T-helper 17 cell (primary cell): Measurements from ENCODE around the gene TBX10. TPM values are rescaled to one million over a fixed set of nuclear protein-coding genes. Genes with fewer than 3 reads are reported as not detected.

Source experiments
- ATAC-seq: fragments of 150-1000 bp; cut with Tn5 transposase; 2 replicates; pipeline ENCODE4 v1.10.0; 2021; ENCODE audit warnings: mild to moderate bottlenecking, moderate library complexity
- DNase-seq, 3 donors: peaks; one replicate each; pipeline versions ENCODE4 v3.0.0 to v3.0.0-alpha.2; 2020 to 2021
- H3K9me3 ChIP-seq: one replicate; pipeline ENCODE4 v1.7.0; 2013; ENCODE audit warnings: low read length, mild to moderate bottlenecking; ENCODE audit not compliant: control insufficient read depth, poor library complexity, severe bottlenecking
- H3K27ac Mint-ChIP-seq: one replicate; pipeline ENCODE4 v1.8.0; 2022; ENCODE audit warnings: mild to moderate bottlenecking, moderate library complexity, mixed read lengths
- H3K27me3 Mint-ChIP-seq: one replicate; pipeline ENCODE4 v1.8.0; 2022; ENCODE audit warnings: mixed read lengths
- H3K36me3 Mint-ChIP-seq: one replicate; pipeline ENCODE4 v1.8.0; 2022; ENCODE audit warnings: low read depth, mixed read lengths
- H3K4me1 Mint-ChIP-seq: one replicate; pipeline ENCODE4 v1.8.0; 2022; ENCODE audit warnings: mild to moderate bottlenecking, mixed read lengths
- H3K4me3 Mint-ChIP-seq: one replicate; pipeline ENCODE4 v1.8.0; 2022; ENCODE audit warnings: mild to moderate bottlenecking, moderate library complexity, mixed read lengths
- total RNA-seq, 4 donors: library from RNA in 2 of 4; stranded (reverse) in 2 of 4; gene quantifications; one replicate each; pipeline ENCODE4 v1.2.3 and lab custom pipeline; 2022 to 2026

Gene TBX10
- total RNA-seq, 2 donors from 2014 or later: not detected

DNA sequence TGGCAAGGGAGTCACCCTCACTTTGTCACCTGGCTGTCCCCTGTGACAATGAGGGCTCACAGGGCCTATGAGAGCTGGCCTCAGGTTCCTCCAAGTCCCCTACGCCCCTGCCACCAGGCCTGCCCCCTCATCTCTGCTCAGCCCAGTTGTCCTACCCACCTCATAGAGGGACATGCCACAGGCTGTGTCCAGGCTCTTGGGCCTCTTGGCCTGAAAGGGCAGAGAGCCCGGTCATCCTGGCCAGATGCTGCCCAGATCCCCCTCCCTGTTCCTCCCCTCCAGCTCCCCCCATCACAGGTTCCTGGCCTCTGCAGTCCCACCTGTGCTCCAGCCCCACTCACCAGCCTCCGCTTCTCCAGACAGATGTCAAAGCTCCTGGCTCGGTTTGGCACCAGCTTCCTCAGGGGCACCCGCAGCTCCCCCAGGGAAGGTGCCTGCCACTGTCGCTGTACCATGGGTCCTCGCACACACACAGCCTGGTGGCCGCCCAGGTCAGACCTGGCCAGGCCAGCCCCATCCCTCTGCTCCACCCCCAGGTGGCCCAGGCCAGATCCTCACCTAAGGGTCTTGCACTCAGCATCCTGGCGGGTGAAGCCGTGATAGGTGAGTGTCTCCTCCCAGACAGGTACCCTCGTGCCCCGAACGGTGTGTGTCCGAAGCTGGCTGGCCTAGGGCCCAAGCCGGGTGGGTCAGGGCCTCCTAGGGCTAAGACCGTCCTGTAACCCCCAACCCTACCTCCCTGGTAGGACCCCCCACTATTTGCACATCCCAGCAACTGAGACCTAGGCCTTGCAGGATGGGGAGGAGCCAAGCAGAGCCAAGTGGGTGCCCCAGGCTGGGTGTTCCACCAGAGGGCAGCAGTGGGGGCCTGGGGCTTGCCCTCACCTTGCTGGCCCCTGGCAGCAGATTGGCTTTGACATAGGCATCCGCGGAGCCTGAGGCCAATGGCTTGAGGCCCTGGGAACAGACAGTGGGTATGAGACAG, 24.5 kb downstream of the TBX10 start:
- peaks cover 18% of the 10 kb centered on the region for H3K4me1 Mint-ChIP-seq
- H3K27ac Mint-ChIP-seq: peak overlapping the region; percentile 98
- no peaks in the 10 kb centered on the region for H3K36me3 Mint-ChIP-seq
- no peaks in the 10 kb centered on the region for H3K9me3 ChIP-seq
- no peaks in the 10 kb centered on the region for H3K27me3 Mint-ChIP-seq
- DNase-seq (peak in 1 of 3 donors; percentile 49), ATAC-seq (peak; percentile 17)
- peak overlapping the region; percentile 81 for H3K4me3 Mint-ChIP-seq

DNA sequence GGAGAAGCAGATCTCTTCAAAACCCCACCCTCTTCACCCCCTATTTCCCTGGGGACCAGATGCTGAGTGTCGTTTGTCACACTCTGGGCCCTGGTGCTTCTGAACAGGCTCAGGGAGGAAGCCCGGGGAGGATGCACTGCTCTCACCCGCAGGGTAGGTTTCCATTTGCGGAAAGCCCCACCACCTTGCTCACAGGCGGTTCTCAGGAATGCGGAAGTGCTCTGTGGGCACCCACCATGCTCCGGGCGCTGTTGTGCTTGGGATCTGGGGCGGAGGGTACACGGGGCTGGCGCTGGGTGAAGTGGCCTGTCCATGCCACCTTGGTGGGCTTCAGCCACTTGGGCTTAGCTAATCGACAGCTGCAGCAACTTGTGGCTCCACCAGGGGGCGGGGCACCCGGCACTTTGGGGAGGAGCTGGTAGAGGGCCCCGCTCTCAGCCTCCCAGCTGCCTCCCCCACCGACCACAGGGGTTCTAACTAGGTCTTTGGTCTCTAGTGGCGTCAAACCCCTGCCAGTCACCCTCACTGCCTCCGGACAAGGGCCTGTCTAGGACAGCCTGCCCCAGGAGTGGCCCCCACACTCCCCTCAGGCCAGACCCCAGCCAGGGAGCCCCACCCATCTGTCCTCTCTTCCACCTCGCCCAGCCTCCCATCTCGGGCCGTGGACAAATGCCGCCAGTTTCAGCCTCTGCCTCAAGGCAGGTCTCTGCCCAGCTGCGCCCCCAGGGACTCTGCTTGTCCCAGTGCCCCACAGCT, 25.4 kb downstream of the TBX10 start:
- ATAC-seq: peak; percentile 96
- no peaks in the 10 kb centered on the region for H3K9me3 ChIP-seq
- H3K27ac Mint-ChIP-seq: peak overlapping the region; percentile 98
- no peaks in the 10 kb centered on the region for H3K27me3 Mint-ChIP-seq
- peak; percentile 65 to 77 (median 71) for DNase-seq
- peaks cover 18% of the 10 kb centered on the region for H3K4me1 Mint-ChIP-seq
- no peaks in the 10 kb centered on the region for H3K36me3 Mint-ChIP-seq
- H3K4me3 Mint-ChIP-seq: peak overlapping the region; percentile 81

DNA sequence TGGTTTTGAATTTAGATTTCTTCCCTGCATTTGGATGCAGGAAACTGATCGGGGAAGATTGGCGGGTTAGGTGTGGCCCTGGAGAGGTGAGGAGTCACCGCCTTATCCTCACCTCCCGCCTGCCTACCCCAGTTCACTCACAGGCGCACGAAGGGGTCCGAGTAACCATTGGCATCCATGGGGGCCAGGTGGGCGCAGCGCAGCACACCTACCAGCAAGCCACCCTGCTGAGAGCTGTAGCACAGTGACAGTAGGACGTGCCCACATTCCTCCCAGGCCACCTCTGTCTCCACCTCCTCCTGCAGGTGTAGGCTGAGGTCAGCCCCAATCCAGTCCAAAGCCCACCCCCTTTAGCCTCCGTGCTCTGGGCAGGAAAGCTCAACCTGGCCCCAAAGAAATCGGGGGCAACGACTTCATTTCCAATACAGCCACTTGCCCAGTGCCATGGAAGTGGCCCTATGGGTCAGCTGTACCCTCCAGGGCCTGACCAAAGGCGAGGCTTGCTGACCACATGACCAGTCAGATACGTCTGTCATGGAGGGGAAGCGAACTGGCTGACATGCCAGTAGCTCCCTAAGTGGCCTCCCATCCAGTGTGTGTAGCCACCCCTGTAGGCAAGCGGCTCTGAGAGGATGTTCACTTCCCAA, 26.1 kb downstream of the TBX10 start:
- ATAC-seq (no peak), DNase-seq (no peak)
- H3K4me3 Mint-ChIP-seq: peak overlapping the region; percentile 81
- H3K9me3 ChIP-seq: no peaks in the 10 kb centered on the region
- H3K4me1 Mint-ChIP-seq: peaks cover 22% of the 10 kb centered on the region
- peak overlapping the region; percentile 98 for H3K27ac Mint-ChIP-seq
- H3K27me3 Mint-ChIP-seq: no peaks in the 10 kb centered on the region
- H3K36me3 Mint-ChIP-seq: no peaks in the 10 kb centered on the region

DNA sequence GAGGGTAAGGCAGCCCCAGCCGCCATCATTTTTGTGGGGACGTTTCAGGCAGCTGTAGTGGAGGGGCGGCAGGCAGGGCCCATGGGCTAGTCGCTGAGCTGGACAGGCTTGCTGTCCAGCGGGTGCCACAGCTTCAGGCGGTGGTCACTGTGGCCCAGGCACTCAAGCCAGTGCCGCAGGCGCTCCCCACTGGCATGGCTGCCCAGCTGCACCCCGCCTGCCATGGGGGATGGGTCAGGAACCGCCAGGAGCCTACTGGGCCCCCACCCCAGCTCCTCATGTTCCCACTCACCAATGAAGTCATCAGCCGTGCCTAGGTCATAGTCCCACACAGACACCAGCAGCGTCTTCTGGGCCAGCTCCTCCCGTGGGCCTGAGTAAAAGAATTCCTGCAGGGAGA, 26.8 kb downstream of the TBX10 start:
- H3K36me3 Mint-ChIP-seq: no peaks in the 10 kb centered on the region
- no peaks in the 10 kb centered on the region for H3K27me3 Mint-ChIP-seq
- H3K9me3 ChIP-seq: no peaks in the 10 kb centered on the region
- H3K4me3 Mint-ChIP-seq: no peak overlapping the region
- peak overlapping the region; percentile 81 for H3K27ac Mint-ChIP-seq
- no peak for DNase-seq
- ATAC-seq: no peak
- H3K4me1 Mint-ChIP-seq: peaks cover 25% of the 10 kb centered on the region

DNA sequence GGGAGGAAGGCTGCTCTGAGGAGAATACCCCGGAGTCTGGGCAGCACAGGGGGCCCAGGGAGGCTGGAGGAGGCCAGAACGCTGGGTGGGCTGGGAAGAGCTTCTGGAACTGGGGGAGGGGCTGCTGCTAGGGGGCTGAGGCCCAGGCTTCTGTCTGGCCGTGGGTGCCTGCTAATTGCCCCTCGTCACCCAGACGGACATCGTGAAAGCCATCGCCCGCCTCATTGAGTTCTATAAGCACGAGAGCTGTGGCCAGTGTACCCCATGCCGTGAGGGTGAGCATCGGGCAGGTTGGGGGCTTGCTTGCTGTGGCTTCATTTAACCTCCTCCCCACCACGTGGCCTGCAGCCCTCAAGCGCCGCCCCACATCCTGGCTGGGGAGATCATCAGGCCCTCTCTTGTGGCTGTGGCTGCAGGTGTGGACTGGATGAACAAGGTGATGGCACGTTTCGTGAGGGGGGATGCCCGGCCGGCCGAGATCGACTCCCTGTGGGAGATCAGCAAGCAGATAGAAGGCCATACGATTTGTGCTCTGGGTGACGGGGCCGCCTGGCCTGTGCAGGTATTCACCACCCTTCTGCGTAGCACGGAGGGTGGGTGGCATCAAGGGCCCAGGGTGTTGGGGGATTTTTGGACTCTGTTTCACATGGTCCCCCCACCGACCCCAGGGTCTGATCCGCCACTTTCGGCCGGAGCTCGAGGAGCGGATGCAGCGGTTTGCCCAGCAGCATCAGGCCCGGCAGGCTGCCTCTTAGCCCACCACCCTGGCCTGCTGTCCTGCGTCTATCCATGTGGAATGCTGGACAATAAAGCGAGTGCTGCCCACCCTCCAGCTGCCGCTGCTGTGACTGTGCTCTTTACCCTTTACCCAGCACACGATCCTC, 27.6 kb downstream of the TBX10 start:
- ATAC-seq: no peak
- H3K27me3 Mint-ChIP-seq: no peaks in the 10 kb centered on the region

DNA sequence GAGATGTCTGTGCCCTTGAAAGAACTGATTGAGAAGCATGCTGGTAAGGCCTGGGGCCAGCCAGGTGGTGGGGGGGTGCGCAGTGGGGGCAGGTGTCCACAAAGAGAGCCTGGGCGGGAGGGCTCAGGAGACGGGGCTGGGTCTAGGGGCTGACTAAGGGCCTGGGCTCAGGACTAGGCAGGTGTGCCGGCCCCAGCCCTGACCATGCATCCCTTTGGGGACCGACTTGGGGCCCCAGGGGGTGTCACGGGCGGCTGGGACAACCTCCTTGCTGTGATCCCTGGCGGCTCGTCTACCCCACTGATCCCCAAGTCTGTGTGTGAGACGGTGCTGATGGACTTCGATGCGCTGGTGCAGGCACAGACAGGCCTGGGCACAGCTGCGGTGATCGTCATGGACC, 28.4 kb downstream of the TBX10 start:
- no peak overlapping the region for H3K4me3 Mint-ChIP-seq
- DNase-seq (no peak), ATAC-seq (no peak)
- no peaks in the 10 kb centered on the region for H3K36me3 Mint-ChIP-seq
- H3K4me1 Mint-ChIP-seq: peaks cover 29% of the 10 kb centered on the region
- H3K9me3 ChIP-seq: no peaks in the 10 kb centered on the region
- peak overlapping the region; percentile 39 for H3K27ac Mint-ChIP-seq
- H3K27me3 Mint-ChIP-seq: no peaks in the 10 kb centered on the region

More for the DNA sequence above, 27.6 kb downstream of the TBX10 start:
- no peak for DNase-seq
- no peak overlapping the region for H3K4me3 Mint-ChIP-seq
- peak overlapping the region; percentile 81 for H3K27ac Mint-ChIP-seq
- peaks cover 25% of the 10 kb centered on the region for H3K4me1 Mint-ChIP-seq
- H3K36me3 Mint-ChIP-seq: no peaks in the 10 kb centered on the region
- no peaks in the 10 kb centered on the region for H3K9me3 ChIP-seq

DNA sequence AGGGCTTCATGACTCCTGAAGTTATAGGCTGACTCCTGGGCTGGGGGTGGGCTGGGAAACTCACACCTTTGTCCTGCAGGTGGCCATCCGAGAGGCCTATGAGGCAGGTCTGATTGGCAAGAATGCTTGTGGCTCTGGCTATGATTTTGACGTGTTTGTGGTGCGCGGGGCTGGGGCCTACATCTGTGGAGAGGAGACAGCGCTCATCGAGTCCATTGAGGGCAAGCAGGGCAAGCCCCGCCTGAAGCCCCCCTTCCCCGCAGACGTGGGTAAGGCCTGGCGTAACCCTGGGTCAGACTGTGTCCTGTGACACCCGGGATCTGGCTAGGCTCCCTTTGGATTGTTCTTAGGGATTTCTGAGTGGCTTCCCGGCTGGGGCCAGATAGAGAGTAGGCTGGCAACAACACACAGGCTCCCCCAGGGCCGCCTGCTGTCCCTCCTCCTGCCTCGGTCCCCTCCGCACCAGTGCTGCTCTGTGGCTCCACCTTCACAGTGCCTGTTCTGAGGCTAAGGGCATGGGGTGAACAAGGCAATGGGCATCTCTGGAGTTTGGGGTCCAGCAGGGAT, 29.2 kb downstream of the TBX10 start:
- H3K9me3 ChIP-seq: no peaks in the 10 kb centered on the region
- no peaks in the 10 kb centered on the region for H3K27me3 Mint-ChIP-seq
- no peaks in the 10 kb centered on the region for H3K36me3 Mint-ChIP-seq
- H3K4me3 Mint-ChIP-seq: no peak overlapping the region
- no peak for DNase-seq
- H3K27ac Mint-ChIP-seq: peak overlapping the region; percentile 39
- peaks cover 33% of the 10 kb centered on the region for H3K4me1 Mint-ChIP-seq
- ATAC-seq: no peak

DNA sequence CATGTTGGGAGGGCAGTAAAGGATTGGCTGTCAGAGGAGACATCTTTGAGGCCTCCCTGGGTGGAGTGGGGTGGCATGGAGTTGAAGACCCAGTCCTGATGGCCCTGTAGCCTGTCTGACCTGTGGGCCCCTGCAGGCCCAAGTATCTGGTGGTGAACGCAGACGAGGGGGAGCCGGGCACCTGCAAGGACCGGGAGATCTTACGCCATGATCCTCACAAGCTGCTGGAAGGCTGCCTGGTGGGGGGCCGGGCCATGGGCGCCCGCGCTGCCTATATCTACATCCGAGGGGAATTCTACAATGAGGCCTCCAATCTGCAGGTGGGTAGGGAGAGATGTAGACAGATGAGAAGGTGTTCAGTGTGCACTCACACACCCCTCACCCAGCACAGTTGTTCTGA, 30.2 kb downstream of the TBX10 start:
- H3K27me3 Mint-ChIP-seq: peaks cover 2% of the 10 kb centered on the region
- H3K36me3 Mint-ChIP-seq: no peaks in the 10 kb centered on the region
- peak overlapping the region; percentile 9 for H3K27ac Mint-ChIP-seq
- no peak overlapping the region for H3K4me3 Mint-ChIP-seq
- no peaks in the 10 kb centered on the region for H3K9me3 ChIP-seq
- DNase-seq (no peak), ATAC-seq (no peak)
- peaks cover 23% of the 10 kb centered on the region for H3K4me1 Mint-ChIP-seq

DNA sequence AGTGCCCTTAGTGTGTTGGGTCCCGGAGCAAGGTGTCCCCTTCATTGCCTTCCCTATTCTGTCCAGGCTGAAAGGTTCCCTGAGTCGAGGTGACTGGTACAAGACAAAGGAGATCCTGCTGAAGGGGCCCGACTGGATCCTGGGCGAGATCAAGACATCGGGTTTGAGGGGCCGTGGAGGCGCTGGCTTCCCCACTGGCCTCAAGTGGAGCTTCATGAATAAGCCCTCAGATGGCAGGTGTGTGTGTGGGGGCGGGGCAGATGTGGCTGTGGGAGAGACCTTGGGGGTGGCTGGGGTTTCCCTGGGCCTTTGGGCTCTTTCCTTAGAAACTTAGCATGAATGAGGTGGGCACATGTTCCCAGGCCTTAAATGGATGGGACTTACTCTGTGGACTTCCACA, 31.1 kb downstream of the TBX10 start:
- peaks cover 4% of the 10 kb centered on the region for H3K27me3 Mint-ChIP-seq
- no peak for DNase-seq
- H3K9me3 ChIP-seq: no peaks in the 10 kb centered on the region
- peaks cover 18% of the 10 kb centered on the region for H3K4me1 Mint-ChIP-seq
- H3K4me3 Mint-ChIP-seq: peak overlapping the region; percentile 41
- ATAC-seq: no peak
- peak overlapping the region; percentile 9 for H3K27ac Mint-ChIP-seq
- no peaks in the 10 kb centered on the region for H3K36me3 Mint-ChIP-seq

DNA sequence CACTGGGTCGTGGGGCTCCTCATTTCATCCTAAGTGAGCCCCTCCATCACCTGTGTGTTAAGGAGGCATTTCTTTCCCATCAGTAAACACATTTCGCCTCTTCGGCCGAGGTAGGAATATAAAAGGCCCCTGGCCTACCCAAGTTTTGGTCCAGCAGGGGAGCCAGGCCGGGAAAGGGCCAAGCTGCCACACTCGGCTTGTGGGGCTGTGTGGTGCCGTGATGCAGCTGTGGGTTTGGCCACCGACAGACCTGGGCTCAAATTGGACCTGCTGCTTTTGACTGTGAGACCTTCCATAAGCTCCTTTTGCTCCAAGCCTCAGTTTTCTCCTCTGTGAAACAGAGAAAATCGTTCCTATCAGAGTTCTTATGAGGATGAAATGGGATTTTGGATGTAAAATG, 32.1 kb downstream of the TBX10 start:
- H3K4me1 Mint-ChIP-seq: peaks cover 17% of the 10 kb centered on the region
- ATAC-seq (no peak), DNase-seq (no peak)
- H3K4me3 Mint-ChIP-seq: peak overlapping the region; percentile 91
- H3K9me3 ChIP-seq: no peaks in the 10 kb centered on the region
- H3K27me3 Mint-ChIP-seq: peaks cover 12% of the 10 kb centered on the region
- H3K27ac Mint-ChIP-seq: peak overlapping the region; percentile 80
- H3K36me3 Mint-ChIP-seq: no peaks in the 10 kb centered on the region

DNA sequence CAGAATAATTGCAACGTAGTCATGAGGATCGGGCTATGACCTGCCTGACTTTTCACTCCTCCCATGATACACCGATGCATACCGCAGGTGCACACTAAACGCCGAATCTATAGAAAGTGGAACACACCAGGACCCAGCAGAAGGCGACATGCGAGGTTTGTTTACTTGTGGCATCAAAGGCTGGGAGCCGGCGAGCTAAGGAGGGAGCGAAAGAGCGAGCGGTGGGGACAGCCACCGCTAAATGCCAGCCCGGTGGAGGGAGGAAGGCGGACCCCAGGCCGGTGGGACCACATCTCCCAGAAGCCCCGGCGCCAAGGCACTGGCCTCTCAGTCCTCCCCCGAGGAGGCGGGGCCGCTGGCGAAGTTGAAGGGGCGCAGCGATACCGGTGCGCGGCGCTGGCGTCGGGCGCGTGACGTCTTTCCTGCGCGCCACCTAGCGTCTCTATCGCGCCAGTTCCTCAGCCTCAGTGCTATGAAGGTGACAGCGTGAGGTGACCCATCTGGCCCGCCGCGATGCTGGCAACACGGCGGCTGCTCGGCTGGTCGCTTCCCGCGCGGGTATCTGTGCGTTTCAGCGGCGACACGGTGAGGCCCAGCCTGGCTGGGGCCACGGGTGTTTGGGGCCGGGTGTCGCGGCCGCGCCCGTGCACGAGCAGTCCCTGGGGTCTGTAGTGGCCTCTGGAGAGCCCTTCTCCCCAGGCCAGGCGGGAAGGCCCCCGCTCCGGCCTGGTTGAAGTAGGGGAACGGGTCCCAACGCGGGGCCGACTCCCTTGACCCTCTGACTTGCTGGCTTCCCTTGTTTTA, 32.9 kb downstream of the TBX10 start, which contains the start of gene NDUFV1:
Gene NDUFV1, plus strand, starts transcription at position 445 of the 804 bp plus-strand sequence. Its CDS starts 69 bp downstream, at position 514.
- DNase-seq (peak; percentile 93 to 96 (median 95)), ATAC-seq (peak; percentile 99)
- Mint-ChIP-seq H3K4me1 (peaks cover 17% of the 10 kb centered on the region), H3K27ac (peak within 1 kb of the TSS; percentile 80), H3K36me3 (no peaks in the 10 kb centered on the region), H3K4me3 (peak within 1 kb of the TSS; percentile 91), H3K27me3 (peaks cover 12% of the 10 kb centered on the region)
- H3K9me3 ChIP-seq: no peaks in the 10 kb centered on the region
